ENCODE results near the gene EOLA1.
"Not testable (repeated sequence)": the region's sequence is repeated elsewhere in the genome, so short reads cannot be mapped to it uniquely, and the experiment has no call there.

The EOLA1 gene

GRCh38 chrX:149515954-149516602 lies 24.7 kb upstream of the EOLA1 start:
- DNase-seq (ENCODE audit: low read depth) = no peak
- no peak overlapping the region for H3K4me3 ChIP-seq (ENCODE audit: low read length)
- H3K27me3 ChIP-seq (replicated peaks; ENCODE audit: control insufficient read depth, insufficient read depth, low read length) = peaks cover 21% of the 10 kb centered on the region
- no peak overlapping the region for H3K9ac ChIP-seq (ENCODE audit: low read length)
- H3K36me3 ChIP-seq (ENCODE audit: control insufficient read depth, insufficient read depth, low read length, severe bottlenecking) = no peaks in the 10 kb centered on the region
- H3K4me1 ChIP-seq (ENCODE audit: control insufficient read depth, insufficient read depth, low read length) = peaks cover 3% of the 10 kb centered on the region
- peaks cover 5% of the 10 kb centered on the region for H3K9me3 ChIP-seq (ENCODE audit: control insufficient read depth, low read length)

- peaks cover 3% of the 10 kb centered on the region for H3K4me1 ChIP-seq (ENCODE audit: control insufficient read depth, insufficient read depth, low read length)
- H3K9ac ChIP-seq (ENCODE audit: low read length) = no peak overlapping the region
- peaks cover 22% of the 10 kb centered on the region for H3K27me3 ChIP-seq (replicated peaks; ENCODE audit: control insufficient read depth, insufficient read depth, low read length)
- H3K4me3 ChIP-seq (ENCODE audit: low read length) = no peak overlapping the region
- peaks cover 5% of the 10 kb centered on the region for H3K9me3 ChIP-seq (ENCODE audit: control insufficient read depth, low read length)
- no peaks in the 10 kb centered on the region for H3K36me3 ChIP-seq (ENCODE audit: control insufficient read depth, insufficient read depth, low read length, severe bottlenecking)
- DNase-seq (ENCODE audit: low read depth) = no peak
Measured at GRCh38 chrX:149516604-149517003, 24.2 kb upstream of the EOLA1 start.

- Histone ChIP-seq H3K9me3 (ENCODE audit: control insufficient read depth, low read length) (peaks cover 5% of the 10 kb centered on the region), H3K9ac (ENCODE audit: low read length) (no peak overlapping the region), H3K27me3 (replicated peaks; ENCODE audit: control insufficient read depth, insufficient read depth, low read length) (peaks cover 22% of the 10 kb centered on the region), H3K4me3 (ENCODE audit: low read length) (no peak overlapping the region), H3K4me1 (ENCODE audit: control insufficient read depth, insufficient read depth, low read length) (peaks cover 3% of the 10 kb centered on the region), H3K36me3 (ENCODE audit: control insufficient read depth, insufficient read depth, low read length, severe bottlenecking) (no peaks in the 10 kb centered on the region)
- DNase-seq (ENCODE audit: low read depth) = no peak
Measured at GRCh38 chrX:149517308-149517707, 23.5 kb upstream of the EOLA1 start.

- Histone ChIP-seq H3K9me3 (ENCODE audit: control insufficient read depth, low read length) (peaks cover 5% of the 10 kb centered on the region), H3K27me3 (replicated peaks; ENCODE audit: control insufficient read depth, insufficient read depth, low read length) (peaks cover 26% of the 10 kb centered on the region), H3K4me1 (ENCODE audit: control insufficient read depth, insufficient read depth, low read length) (peaks cover 3% of the 10 kb centered on the region), H3K9ac (ENCODE audit: low read length) (no peak overlapping the region), H3K4me3 (ENCODE audit: low read length) (no peak overlapping the region), H3K36me3 (ENCODE audit: control insufficient read depth, insufficient read depth, low read length, severe bottlenecking) (no peaks in the 10 kb centered on the region)
- no peak for DNase-seq (ENCODE audit: low read depth)
Measured at GRCh38 chrX:149518236-149518635, 22.6 kb upstream of the EOLA1 start.

GRCh38 chrX:149520636-149521277 lies 20.1 kb upstream of the EOLA1 start:
- not testable (repeated sequence) for H3K36me3 ChIP-seq (ENCODE audit: control insufficient read depth, insufficient read depth, low read length, severe bottlenecking); H3K4me3 ChIP-seq (ENCODE audit: low read length); DNase-seq (ENCODE audit: low read depth); H3K9me3 ChIP-seq (ENCODE audit: control insufficient read depth, low read length); H3K4me1 ChIP-seq (ENCODE audit: control insufficient read depth, insufficient read depth, low read length); H3K9ac ChIP-seq (ENCODE audit: low read length)
- H3K27me3 ChIP-seq (replicated peaks; ENCODE audit: control insufficient read depth, insufficient read depth, low read length) = peaks cover 19% of the 10 kb centered on the region

- no peak overlapping the region for H3K4me3 ChIP-seq (ENCODE audit: low read length)
Measured at GRCh38 chrX:149521438-149521837, 19.4 kb upstream of the EOLA1 start.

GRCh38 chrX:149522916-149523315 lies 17.9 kb upstream of the EOLA1 start:
- Histone ChIP-seq H3K4me1 (ENCODE audit: control insufficient read depth, insufficient read depth, low read length) (peaks cover 3% of the 10 kb centered on the region), H3K27me3 (replicated peaks; ENCODE audit: control insufficient read depth, insufficient read depth, low read length) (peaks cover 9% of the 10 kb centered on the region), H3K9ac (ENCODE audit: low read length) (no peak overlapping the region), H3K36me3 (ENCODE audit: control insufficient read depth, insufficient read depth, low read length, severe bottlenecking) (no peaks in the 10 kb centered on the region), H3K9me3 (ENCODE audit: control insufficient read depth, low read length) (no peaks in the 10 kb centered on the region), H3K4me3 (ENCODE audit: low read length) (no peak overlapping the region)
- no peak for DNase-seq (ENCODE audit: low read depth)

More at GRCh38 chrX:149521438-149521837, 19.4 kb upstream of the EOLA1 start:
- DNase-seq (ENCODE audit: low read depth) = no peak
- Histone ChIP-seq H3K9ac (ENCODE audit: low read length) (no peak overlapping the region), H3K27me3 (replicated peaks; ENCODE audit: control insufficient read depth, insufficient read depth, low read length) (peaks cover 14% of the 10 kb centered on the region), H3K9me3 (ENCODE audit: control insufficient read depth, low read length) (peaks cover 5% of the 10 kb centered on the region), H3K4me1 (ENCODE audit: control insufficient read depth, insufficient read depth, low read length) (peaks cover 3% of the 10 kb centered on the region), H3K36me3 (ENCODE audit: control insufficient read depth, insufficient read depth, low read length, severe bottlenecking) (no peaks in the 10 kb centered on the region)

GRCh38 chrX:149525389-149525788 lies 15.4 kb upstream of the EOLA1 start:
- not testable (repeated sequence) for H3K4me3 ChIP-seq (ENCODE audit: low read length); H3K27me3 ChIP-seq (replicated peaks; ENCODE audit: control insufficient read depth, insufficient read depth, low read length); H3K9me3 ChIP-seq (ENCODE audit: control insufficient read depth, low read length); H3K9ac ChIP-seq (ENCODE audit: low read length); H3K36me3 ChIP-seq (ENCODE audit: control insufficient read depth, insufficient read depth, low read length, severe bottlenecking); H3K4me1 ChIP-seq (ENCODE audit: control insufficient read depth, insufficient read depth, low read length)
- peak; percentile 45 for DNase-seq (ENCODE audit: low read depth)

GRCh38 chrX:149525903-149526302 lies 14.9 kb upstream of the EOLA1 start:
- not testable (repeated sequence) for DNase-seq (ENCODE audit: low read depth); H3K9me3 ChIP-seq (ENCODE audit: control insufficient read depth, low read length)

GRCh38 chrX:149526318-149527033 lies 14.3 kb upstream of the EOLA1 start:
- not testable (repeated sequence) for DNase-seq (ENCODE audit: low read depth); H3K36me3 ChIP-seq (ENCODE audit: control insufficient read depth, insufficient read depth, low read length, severe bottlenecking); H3K9ac ChIP-seq (ENCODE audit: low read length); H3K9me3 ChIP-seq (ENCODE audit: control insufficient read depth, low read length); H3K4me1 ChIP-seq (ENCODE audit: control insufficient read depth, insufficient read depth, low read length); H3K27me3 ChIP-seq (replicated peaks; ENCODE audit: control insufficient read depth, insufficient read depth, low read length); H3K4me3 ChIP-seq (ENCODE audit: low read length)

More at GRCh38 chrX:149525903-149526302, 14.9 kb upstream of the EOLA1 start:
- H3K9ac ChIP-seq (ENCODE audit: low read length); H3K27me3 ChIP-seq (replicated peaks; ENCODE audit: control insufficient read depth, insufficient read depth, low read length); H3K4me1 ChIP-seq (ENCODE audit: control insufficient read depth, insufficient read depth, low read length); H3K36me3 ChIP-seq (ENCODE audit: control insufficient read depth, insufficient read depth, low read length, severe bottlenecking); H3K4me3 ChIP-seq (ENCODE audit: low read length): not testable (repeated sequence)

GRCh38 chrX:149527705-149528104 lies 13.1 kb upstream of the EOLA1 start:
- H3K4me3 ChIP-seq (ENCODE audit: low read length) = no peak overlapping the region
- H3K36me3 ChIP-seq (ENCODE audit: control insufficient read depth, insufficient read depth, low read length, severe bottlenecking) = no peaks in the 10 kb centered on the region
- H3K27me3 ChIP-seq (replicated peaks; ENCODE audit: control insufficient read depth, insufficient read depth, low read length) = peaks cover 6% of the 10 kb centered on the region
- H3K9me3 ChIP-seq (ENCODE audit: control insufficient read depth, low read length) = no peaks in the 10 kb centered on the region
- H3K9ac ChIP-seq (ENCODE audit: low read length) = no peak overlapping the region
- peak; percentile 52 for DNase-seq (ENCODE audit: low read depth)
- H3K4me1 ChIP-seq (ENCODE audit: control insufficient read depth, insufficient read depth, low read length) = no peaks in the 10 kb centered on the region
